HepG2 (cell line): ENCODE data around the gene UBR4. TPM values are rescaled to one million over a fixed set of nuclear protein-coding genes. Genes with fewer than 3 reads are reported as not detected.

ENCODE experiments used
- ELF3 ChIP-seq: IDR thresholded peaks from 2 replicates; pipeline ENCODE4 v1.6.1; 2016; ENCODE audit warnings: missing genetic modification reagents, missing compliant biosample characterization
- HBP1 ChIP-seq: IDR thresholded peaks from 2 replicates; pipeline ENCODE4 v1.6.1; 2016; ENCODE audit warnings: low read depth, control low read depth
- NFKBIZ ChIP-seq: IDR thresholded peaks from 2 replicates; pipeline ENCODE4 v1.6.1; 2018; ENCODE audit warnings: missing genetic modification reagents, missing compliant biosample characterization
- PAXIP1 ChIP-seq: sonication (generic); formaldehyde crosslinking; conservative IDR thresholded peaks from 2 replicates; pipeline ENCODE4 v1.4.0; 2020; ENCODE audit warnings: mild to moderate bottlenecking, missing genetic modification reagents, moderate library complexity
- RXRB ChIP-seq: IDR thresholded peaks from 2 replicates; pipeline ENCODE4 v1.6.1; 2016; ENCODE audit warnings: borderline replicate concordance, missing genetic modification reagents, missing compliant biosample characterization
- TARDBP ChIP-seq: sonication (generic); formaldehyde crosslinking; IDR thresholded peaks from 2 replicates; pipeline ENCODE4 v1.8.0; 2022; ENCODE audit warnings: mild to moderate bottlenecking, missing genetic modification reagents
- U2AF2 ChIP-seq: fragments of 200-400 bp; formaldehyde crosslinking; IDR thresholded peaks from 2 replicates; pipeline ENCODE4 v1.6.1; 2017; ENCODE audit warnings: low read depth, mild to moderate bottlenecking, low read length
- ZMYM4 ChIP-seq: sonication (generic); formaldehyde crosslinking; IDR thresholded peaks from 2 replicates; pipeline ENCODE4 v1.8.1; 2023; ENCODE audit warnings: mild to moderate bottlenecking, missing genetic modification reagents
- ZNF230 ChIP-seq: sonication (generic); formaldehyde crosslinking; IDR thresholded peaks from 2 replicates; pipeline ENCODE4 v1.4.0; 2020; ENCODE audit warnings: mild to moderate bottlenecking, missing genetic modification reagents
- ZNF609 ChIP-seq: sonication (generic); formaldehyde crosslinking; IDR thresholded peaks from 2 replicates; pipeline ENCODE4 v1.4.0; 2020; ENCODE audit warnings: mild to moderate bottlenecking, missing genetic modification reagents, borderline replicate concordance
- ZNF704 ChIP-seq: sonication (generic); formaldehyde crosslinking; IDR thresholded peaks from 2 replicates; pipeline ENCODE4 v1.8.1; 2023; ENCODE audit warnings: mild to moderate bottlenecking, inconsistent platforms, moderate library complexity, missing genetic modification reagents, borderline replicate concordance
- polyA plus RNA-seq, 8 experiments: library from polyadenylated mRNA; depleted of rRNA in 3 of 8; stranded (reverse) in 7 of 8; unstranded in 1 of 8; fragments of >200 nt; fragmentation: Illumina TruSeq in 4 of 8; extraction: Trizol in 4 of 8; gene quantifications; 2 replicates each; pipeline versions ENCODE4 v1.2.1 to v1.2.3, GENCODE V29; 2011 to 2016; ENCODE audit warnings: low read depth in 4 of 8, missing spikeins in 1 of 8, mixed read lengths in 1 of 8; ENCODE audit not compliant: insufficient read depth in 1 of 8
- total RNA-seq, 5 experiments: library from RNA; depleted of rRNA; stranded (reverse); fragments of >200 nt; fragmentation: Illumina TruSeq; extraction: Trizol; gene quantifications; 2 replicates each; pipeline ENCODE4 v1.2.3, GENCODE V29; 2016; ENCODE audit warnings: low read depth in 1 of 5

UBR4 gene
- total and polyA plus RNA-seq, 2 of the 13 experiments (the other 11 are each of a cell fraction or from before 2014, with no cell fraction given), result 59.1 to 106 TPM

GRCh38 chr1:19222979-19223824, 13.1 kb upstream of the UBR4 start (continued):
- 0 out of 2 replicates have a peak, but pooled peaks have one; percentile 58 for TF ChIP-seq HBP1 (CRISPR knock-in tag)
- TF ChIP-seq ZNF704 (CRISPR knock-in tag), result no peak
- no peak for TF ChIP-seq U2AF2
- no peak for TF ChIP-seq ZNF230 (CRISPR knock-in tag)
- no peak for TF ChIP-seq ZMYM4 (CRISPR knock-in tag)
- peak; percentile 55; the same call in 1 of the 2 replicates for TF ChIP-seq ZNF609
- no peak for TF ChIP-seq NFKBIZ (CRISPR knock-in tag)
- TF ChIP-seq RXRB, result peak; percentile 83
- peak; percentile 71 for TF ChIP-seq ELF3 (CRISPR knock-in tag)
- TF ChIP-seq PAXIP1, result peak; percentile 81
- peak; percentile 67; the same call in 1 of the 2 replicates for TF ChIP-seq TARDBP (CRISPR knock-in tag)
